ENCODE data around the gene RAB26. TPM values are rescaled to one million over a fixed set of nuclear protein-coding genes. Genes with fewer than 3 reads are reported as not detected.
A peak's percentile ranks its signal among the peaks of the same experiment; 100 is the strongest.
"Not testable (repeated sequence)": the region's sequence is repeated elsewhere in the genome, so short reads cannot be mapped to it uniquely, and the experiment has no call there.

The RAB26 gene
- total RNA-seq, 1 donor from 2014 or later = 1.7 TPM

DNA sequence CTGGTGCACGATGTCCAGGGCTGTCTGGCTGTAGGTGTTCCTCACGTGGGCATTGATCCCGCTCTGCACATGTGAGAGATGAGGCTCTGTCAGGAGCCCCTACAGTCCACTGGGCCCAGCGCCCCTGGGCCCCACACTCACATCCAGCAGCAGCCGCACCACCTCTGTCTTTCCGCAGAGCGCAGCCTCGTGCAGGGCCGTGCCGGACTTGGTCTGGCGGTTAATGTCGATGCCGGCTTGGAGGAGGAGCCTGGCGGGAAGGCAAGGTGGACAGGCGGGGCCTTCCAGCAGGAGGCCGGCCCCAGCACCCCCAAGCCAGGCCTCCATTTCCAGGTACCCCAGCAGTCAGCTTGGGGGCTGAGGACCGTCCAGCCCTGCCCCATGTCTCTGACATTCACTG is 38.8 kb downstream of the RAB26 start:
- DNase-seq (no peak), ATAC-seq (no peak)
- intact Hi-C loops (cut with micrococcal nuclease) = no loop called here

DNA sequence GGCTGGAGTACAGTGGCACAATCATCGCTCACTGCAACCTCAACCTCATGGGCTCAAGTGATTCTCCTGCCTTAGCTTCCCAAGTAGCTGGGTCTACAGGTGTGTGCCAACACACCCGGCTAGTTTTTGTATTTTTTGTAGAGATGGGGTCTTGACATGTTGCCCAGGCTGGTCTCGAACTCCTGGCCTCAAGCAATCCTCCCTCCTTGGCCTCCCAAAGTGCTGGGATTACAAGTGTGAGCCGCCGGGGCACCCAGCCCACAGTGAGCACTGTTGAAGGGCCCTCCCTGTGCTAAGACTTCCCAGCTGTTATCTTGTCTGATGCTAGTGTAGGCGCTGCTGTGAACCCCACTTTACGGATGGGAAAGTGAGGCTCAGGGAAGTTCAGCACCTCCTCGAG is 40.0 kb downstream of the RAB26 start:
- intact Hi-C loops (cut with micrococcal nuclease) = no loop called here
- no peak for DNase-seq

DNA sequence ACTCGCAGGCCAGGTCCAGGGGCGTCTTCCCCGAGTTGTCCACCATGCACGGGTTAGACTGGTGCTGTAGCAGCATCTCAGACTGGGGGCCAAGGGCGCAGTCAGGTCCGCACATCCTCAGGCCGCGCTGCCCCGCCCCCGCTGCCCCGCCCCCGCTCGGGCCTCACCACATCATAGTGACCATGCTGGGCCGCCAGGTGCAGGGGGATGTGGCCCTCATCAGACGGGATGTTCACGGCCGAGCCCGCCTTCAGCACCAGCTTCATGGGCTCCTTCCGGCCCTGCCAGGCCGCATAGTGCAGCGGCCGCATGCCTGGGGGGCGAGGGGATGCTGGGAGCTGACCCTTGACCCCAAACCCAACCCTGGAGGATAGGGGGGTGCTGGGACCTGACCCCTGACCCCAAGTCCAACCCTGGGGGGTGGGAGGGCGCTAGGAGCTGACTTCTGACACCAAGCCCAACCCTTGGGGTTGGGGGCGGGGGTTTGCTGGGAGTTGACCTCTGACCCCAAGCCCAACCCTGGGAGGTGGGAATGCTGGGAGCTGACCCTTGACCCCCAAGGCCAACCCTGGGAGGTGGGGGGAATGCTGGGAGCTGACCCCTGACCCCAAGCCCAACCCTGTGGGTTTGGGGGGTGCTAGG is 40.9 kb downstream of the RAB26 start:
- intact Hi-C loops (cut with micrococcal nuclease) = no loop called here
- ATAC-seq (no peak), DNase-seq (no peak)

More for the DNA sequence above, 40.0 kb downstream of the RAB26 start:
- ATAC-seq = no peak

DNA sequence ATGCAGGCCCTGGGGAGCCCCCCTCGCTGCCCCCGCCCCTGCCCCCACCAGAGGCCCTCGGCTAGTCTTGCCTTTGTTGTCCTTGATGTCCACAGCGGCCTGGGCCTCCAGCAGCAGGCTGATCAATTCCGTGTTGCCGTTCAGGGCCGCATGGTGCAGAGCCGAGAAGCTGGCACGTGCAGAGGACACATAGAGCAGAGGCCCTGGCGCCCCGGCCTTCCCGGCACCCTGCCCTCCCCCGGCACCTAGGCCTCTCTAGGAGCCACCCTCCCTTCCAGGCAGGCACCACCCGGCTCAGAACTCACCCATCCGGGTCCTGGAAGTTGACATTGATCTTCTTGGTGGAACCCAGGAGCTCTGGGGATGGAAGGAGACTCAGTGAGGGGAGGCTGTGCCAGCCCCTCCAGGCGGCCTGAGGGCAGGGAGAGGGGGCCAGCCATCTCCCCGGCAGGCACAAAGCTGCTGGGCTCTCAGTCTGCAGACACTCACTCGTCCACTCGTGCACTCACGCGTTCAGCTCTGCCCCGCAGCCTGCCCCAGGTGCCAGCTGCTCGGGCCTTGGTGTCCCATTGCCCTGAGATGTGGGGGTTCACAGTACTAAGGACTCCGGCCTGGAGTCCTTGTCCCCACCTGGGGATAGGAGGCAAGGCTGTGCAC is 41.7 kb downstream of the RAB26 start:
- ATAC-seq = no peak
- intact Hi-C loops (cut with micrococcal nuclease) = no loop called here
- DNase-seq = no peak

DNA sequence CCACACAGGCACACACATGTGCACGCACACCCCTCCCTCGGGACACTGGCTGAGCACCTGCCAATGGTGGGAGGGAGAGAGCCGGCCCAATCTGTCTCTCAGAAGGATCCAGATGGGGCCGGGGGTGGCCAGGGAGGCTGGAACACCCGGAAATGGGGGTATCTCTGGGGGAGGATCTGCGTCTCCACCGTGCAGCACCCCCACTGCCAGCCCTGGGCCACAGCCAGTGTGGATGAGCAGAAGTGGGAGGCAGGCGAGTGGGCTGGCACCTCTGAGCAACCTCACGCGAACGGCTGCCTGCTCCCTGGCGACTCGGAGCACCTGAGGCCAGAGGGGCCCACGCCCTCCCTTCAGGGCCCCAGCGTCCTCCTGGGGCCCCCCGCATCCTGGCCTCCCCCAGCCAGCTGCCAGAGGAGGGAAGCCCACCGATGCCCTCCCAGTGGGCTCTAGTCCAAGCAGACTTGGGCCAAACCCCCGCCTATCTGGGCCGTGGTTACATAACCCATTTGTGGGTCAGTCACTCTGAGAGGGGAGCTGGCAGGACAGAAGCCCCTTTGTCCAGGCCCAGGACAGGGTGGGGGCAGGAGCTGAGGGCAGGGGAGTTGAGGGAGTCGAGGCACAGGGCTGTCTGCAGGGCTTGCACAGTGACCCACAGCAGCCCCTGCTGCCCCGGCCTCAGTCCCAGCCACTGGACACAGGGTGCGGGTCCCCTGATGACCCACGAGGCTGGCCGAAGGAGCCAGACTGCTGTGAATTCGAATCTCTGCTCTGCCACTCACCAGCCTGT is 42.4 kb downstream of the RAB26 start:
- intact Hi-C loops (cut with micrococcal nuclease) = no loop called here
- no peak for ATAC-seq
- DNase-seq = no peak

DNA sequence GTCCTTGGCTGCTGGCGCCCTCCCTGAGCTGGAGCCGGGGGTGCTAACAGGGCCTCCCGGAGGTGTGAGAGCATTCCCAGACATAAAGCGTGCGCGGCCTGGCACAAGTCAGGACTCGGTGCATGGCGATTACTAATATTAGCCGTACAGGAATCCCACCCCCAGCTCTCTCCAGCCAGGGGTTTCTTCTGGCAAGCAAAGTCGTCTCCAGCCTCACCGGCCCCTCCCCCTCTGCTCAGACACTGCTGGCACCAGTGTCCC is 43.0 kb downstream of the RAB26 start:
- ATAC-seq (peak; percentile 59), DNase-seq (peak; percentile 54)
- intact Hi-C loops (cut with micrococcal nuclease) = no loop called here

DNA sequence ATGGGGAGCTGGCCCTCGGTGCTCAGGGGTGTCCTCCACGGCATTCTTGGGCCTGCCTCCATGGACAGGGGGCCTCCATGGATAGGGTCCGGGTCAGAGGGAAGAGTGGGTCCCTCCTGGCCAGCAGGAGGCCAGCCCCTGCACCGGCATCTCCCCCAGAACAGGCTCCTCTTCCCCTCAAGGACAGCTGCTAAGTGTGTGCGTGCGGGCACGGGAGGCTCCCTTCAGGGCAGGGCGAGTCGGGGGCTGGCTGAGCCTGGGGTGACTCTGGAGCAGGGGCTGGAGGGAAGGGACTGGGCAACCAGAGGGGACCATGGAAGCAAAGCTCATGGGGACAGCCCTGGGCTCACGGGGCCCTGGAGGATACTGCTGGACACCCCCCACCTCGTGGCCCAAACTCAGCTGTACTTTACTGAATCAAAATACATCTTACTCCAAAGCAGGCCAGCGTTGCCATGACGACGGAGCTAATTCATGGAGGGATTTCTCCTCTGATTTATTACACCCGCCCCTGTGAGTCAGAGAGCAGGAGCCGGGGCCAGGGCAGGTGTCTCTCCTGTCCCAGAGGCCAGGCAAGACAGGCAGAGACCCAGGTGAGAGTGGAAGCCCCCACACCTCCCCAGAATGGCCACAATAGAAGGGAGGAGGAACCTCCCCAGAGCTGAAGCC is 45.9 kb downstream of the RAB26 start:
- ATAC-seq (no peak), DNase-seq (no peak)
- intact Hi-C loops (cut with micrococcal nuclease) = no loop called here

DNA sequence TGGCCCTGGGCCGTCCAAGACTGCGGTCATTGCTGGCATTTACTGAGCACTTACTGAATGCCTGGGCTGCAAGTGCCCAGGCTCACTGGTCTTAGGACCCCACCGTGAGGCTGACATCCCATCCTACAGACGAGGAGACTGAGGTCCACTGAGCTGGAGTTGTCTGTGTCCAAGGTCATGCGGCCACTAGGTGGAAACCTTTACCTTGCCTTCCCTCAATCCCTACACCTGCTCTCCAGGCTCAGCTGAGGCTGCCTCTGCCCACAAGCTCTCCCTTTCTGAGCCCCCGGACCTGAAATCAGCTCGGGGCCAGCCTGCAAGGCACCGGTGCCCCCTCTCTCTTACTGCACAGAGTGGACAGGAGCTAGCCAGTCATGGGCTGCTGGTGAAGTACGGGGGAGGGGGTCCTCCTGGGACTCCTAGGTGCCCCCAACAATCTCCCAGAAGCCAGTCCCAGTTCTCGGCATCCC is 46.5 kb downstream of the RAB26 start:
- DNase-seq (no peak), ATAC-seq (peak; percentile 53)
- intact Hi-C loops (cut with micrococcal nuclease) = no loop called here

DNA sequence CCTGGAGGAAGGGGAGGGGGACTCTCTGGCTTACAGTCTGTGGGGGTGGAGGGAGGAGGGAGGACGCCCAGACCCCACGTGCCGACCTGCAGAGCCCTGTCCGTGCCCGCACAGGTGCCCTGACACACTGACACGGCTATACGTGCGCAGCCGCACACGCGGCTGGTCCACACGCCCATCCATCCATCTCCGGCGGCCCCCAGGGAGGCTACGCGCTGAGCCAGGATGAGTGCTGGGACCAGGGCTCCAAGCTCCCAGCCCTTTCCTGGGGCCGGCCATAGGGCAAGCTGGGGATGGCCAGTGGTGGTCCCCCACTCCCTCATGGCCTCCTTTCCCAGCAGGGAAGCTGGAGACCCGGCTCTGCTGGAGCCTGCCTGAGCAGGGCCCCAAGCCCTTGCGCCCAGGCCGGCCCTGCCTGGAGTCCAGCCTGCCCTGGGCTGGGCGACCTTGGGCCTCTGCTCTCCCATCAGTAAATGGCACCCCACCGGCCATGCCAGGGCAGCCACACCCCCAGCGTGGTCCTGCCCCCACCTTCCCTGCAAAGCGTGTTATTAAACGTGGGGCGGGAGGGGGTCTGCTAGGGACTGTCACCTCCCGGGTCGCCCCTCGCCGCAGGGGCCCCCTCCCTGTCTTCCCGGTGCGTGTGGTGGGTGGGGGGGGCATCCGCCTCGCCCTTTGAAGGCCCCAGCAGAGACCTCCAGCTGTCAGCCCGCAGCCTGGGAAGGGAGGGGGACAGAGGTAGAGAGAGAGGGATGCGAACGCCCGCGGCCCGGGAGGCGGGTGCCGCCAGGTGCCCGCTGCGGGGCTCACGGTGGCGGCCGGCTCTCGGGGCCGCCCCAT is 47.1 kb downstream of the RAB26 start:
- DNase-seq (no peak), ATAC-seq (no peak)
- intact Hi-C loops (cut with micrococcal nuclease) = no loop called here

DNA sequence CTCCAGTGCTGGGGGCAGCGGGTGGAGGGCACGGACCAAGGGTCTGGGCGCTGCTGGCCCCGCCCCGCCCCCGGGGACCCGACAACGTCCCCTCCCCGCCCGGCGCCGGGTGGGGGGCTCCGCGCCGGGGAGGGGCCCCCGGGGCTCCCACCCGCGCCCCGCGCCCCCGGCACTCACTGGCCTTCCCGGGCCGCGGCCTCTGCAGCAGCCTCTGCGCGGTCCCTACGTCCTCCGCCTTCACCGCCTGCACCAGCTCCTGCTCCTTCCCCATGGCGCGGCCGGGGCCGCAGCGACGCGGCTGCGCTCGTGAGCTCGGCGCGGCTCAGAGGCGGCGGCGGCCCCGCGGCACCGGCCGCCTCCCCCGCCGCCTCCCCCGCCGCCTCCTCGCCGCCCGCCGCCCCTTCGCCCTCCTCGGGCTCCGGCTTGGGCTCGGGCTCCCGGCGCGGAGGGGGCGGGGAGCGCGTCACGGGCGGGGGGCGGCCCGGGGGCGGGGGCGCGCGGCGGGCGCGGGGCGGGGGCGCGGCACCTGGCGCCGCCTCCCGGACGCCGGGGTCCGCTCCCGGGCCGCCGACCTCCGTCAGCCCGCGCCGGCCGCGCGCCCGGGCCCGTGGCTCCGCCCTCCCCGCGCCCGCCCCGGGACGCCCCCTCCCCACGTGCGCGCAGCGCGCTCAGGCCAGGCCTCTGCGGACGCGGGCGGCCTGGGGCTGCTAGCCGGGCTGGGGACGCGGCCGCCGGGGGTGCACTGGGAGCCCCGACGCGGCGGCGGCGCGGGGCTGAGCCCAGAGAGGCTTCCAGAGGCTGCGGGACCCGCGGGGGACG is 47.9 kb downstream of the RAB26 start, which contains the start of gene CASKIN1:
CASKIN1 (minus strand) TSS at position 444 of the 819 bp plus-strand sequence; CDS start at position 271, 173 bp downstream.
- no peak for DNase-seq
- intact Hi-C loops (cut with micrococcal nuclease) = no loop called here
- no peak for ATAC-seq

DNA sequence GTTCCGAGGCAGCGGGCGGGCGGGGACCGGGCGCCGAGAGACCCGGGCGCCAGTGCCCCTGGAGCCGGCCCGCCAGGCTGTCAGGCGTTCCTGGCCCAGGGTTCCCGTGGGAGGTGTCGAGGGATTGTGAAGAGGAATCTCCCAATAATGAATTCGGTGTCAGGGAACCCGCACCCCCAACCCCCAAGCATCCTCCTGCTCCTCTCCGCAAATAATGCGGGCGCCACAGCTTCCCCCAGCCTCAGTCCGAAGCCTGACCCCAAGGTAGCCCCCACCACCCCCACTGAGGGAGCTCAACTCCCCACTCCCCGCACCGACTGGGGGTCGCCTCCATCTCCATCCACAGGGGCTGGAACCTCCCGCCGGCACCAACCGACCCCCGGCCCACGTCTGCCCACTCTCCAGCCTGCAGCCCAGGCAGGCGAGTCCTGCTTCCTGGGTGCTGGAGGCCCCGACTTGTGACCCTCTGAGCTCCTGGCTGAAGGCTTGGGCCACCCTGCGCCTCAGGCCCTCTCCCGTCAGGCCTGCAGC is 48.6 kb downstream of the RAB26 start:
- ATAC-seq (no peak), DNase-seq (no peak)
- intact Hi-C loops (cut with micrococcal nuclease) = no loop called here

DNA sequence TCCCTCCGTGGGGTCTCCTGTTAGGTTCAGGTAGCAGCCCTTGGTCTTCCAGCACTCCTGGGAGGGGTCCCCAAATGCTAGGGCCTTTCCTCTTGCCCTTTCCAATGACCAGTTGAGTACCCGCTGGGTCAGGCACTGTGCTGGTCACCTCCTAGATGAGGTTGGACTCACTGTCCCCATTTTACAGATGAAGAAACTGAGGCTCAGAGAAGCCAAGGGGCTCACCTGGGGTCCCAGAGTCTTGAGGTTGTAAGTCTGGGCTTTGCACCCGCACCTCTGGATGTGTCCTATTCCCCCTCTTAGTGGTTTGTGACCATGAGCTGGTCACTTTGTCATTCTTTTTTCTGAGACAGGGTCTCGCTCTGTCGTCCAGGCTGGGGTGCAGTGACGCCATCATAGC is 49.3 kb downstream of the RAB26 start:
- intact Hi-C loops (cut with micrococcal nuclease) = no loop called here
- DNase-seq (no peak), ATAC-seq (no peak)

DNA sequence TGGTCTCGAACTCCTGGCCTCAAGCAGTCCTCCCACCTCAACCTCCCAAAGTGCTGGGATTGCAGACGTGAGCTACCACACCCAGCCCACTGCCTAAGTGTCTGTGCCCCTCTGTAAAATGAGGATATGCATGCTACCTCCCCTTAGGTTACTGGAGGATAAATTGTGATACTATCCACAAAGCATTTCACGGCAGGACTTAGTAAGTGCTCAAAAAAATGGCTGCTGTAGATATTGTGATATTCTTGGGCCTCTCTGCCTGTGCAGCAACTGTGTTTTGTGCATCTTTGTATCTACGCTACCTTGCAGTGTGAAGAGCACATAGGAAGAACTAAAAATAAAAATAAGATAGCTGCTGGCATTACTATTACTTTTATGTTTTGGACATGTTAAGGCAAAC is 49.9 kb downstream of the RAB26 start:
- intact Hi-C loops (cut with micrococcal nuclease) = no loop called here

DNA sequence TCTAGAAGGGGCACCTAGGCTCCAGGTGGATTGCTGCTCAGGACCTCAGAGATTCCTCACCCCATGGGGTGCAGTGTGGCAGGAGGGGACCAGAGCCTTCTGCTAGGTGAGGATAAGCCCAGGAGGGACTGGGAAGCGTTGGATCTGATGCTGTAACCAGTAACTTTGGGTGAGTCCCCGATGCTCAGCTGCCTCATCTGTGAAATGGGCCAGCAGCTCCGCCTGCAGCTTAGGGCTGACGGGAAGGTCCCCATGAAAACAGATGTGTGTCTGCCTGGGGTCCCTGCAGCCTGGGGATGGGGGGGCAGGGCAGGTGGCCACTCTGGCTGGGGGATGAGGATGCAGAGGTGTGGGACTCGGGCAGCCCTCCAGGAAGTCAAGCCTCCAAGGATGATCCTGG is 50.7 kb downstream of the RAB26 start:
- no peak for ATAC-seq
- no peak for DNase-seq
- intact Hi-C loops (cut with micrococcal nuclease) = no loop called here

More for the DNA sequence above, 49.9 kb downstream of the RAB26 start:
- ATAC-seq = no peak
- DNase-seq = no peak

DNA sequence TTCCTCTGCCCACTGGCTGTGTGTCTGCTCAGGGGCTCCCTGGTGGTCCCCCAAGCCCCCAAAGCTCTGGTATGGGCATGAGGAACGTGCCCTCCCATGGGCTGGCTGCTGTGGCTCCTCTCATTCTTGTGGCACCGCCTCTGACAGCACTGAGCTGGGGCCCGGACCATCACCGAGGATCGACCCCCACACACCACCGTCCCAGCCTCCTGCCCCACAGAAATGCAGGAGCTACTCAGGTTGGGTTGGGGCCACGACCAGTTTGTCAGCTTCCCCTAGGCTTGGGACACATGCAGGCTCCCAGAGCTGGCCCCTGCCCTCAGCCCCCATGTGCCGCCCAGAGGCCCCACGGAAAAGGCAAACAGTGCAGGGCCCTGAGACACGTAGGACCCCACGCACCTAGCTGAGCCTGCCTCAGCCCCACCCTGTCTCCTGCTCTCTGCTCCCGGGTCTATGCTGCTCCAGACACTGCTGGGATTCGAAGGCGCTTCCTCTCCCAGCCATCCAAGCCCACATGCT is 51.3 kb downstream of the RAB26 start:
- ATAC-seq = no peak
- no peak for DNase-seq
- intact Hi-C loops (cut with micrococcal nuclease) = no loop called here

DNA sequence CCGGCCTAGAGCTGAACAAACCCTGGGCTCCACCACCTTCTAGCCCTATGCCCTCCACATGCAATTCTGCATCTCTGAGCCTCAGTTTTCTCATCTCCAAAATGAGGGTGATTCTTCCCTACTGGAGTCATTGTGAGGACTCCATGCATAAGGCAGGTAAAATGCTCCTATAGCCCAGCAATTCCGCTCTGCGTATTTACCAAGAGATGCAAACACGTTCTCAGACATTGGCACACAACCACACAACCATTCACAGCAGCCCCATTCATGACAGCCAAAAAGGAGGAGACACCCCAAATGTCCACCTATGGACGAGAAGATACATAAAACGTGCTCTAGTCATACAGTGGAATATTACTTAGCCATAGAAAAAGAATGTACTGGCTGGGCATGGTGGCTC is 51.9 kb downstream of the RAB26 start:
- ATAC-seq (no peak), DNase-seq (no peak)
- intact Hi-C loops (cut with micrococcal nuclease) = no loop called here

DNA sequence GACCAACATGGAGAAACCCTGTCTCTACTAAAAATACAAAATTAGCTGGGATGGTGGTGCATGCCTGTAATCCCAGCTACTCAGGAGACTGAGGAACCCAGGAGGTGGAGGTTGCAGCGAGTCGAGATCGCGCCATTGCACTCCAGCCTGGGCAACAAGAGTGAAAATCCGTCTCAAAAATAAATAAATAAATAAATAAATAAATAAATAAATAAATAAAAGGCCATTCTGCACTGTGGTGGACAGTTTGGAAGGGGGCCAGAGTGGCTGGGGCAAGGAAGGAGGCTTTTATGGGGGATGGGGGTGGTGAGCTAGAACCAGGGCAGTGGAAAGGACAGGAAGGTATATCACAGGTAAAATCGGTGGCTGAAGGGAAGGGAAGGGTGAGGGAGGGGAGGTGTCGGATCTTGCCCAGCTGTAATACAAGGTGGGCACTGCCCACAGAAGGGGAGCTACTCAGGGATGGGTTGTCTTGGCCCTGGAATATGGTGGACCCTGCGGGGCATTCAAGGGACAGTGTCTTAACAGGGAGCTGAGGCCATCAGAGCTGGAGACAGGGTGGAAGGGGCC is 54.8 kb downstream of the RAB26 start:
- ATAC-seq; DNase-seq; intact Hi-C loops (cut with micrococcal nuclease): not testable (repeated sequence)
